Measurements from ENCODE around the gene MYO18A. TPM values are rescaled to one million over a fixed set of nuclear protein-coding genes. Genes with fewer than 3 reads are reported as not detected.
"Not testable (repeated sequence)": the region's sequence is repeated elsewhere in the genome, so short reads cannot be mapped to it uniquely, and the experiment has no call there.

Gene MYO18A
- total RNA-seq, 1 donor from 2014 or later: 36.6 TPM

GRCh38 chr17:29099527-29099926 lies 80.7 kb downstream of the MYO18A start:
- intact Hi-C loops (cut with micrococcal nuclease): no loop called here
- no peak for DNase-seq

GRCh38 chr17:29096094-29096493 lies 84.1 kb downstream of the MYO18A start:
- DNase-seq: no peak
- Mint-ChIP-seq H3K36me3 (ENCODE audit: low read depth) (peaks cover 33% of the 10 kb centered on the region), H3K4me3 (no peak overlapping the region), H3K9me3 (no peaks in the 10 kb centered on the region), H3K27me3 (no peaks in the 10 kb centered on the region), H3K27ac (no peak overlapping the region), H3K4me1 (no peaks in the 10 kb centered on the region)
- intact Hi-C loops (cut with micrococcal nuclease): no loop called here

More at GRCh38 chr17:29099527-29099926, 80.7 kb downstream of the MYO18A start:
- H3K9me3 Mint-ChIP-seq: no peaks in the 10 kb centered on the region
- no peaks in the 10 kb centered on the region for H3K4me1 Mint-ChIP-seq
- H3K36me3 Mint-ChIP-seq (ENCODE audit: low read depth): peaks cover 34% of the 10 kb centered on the region
- H3K27ac Mint-ChIP-seq: peak overlapping the region; percentile 36
- H3K4me3 Mint-ChIP-seq: no peak overlapping the region
- H3K27me3 Mint-ChIP-seq: no peaks in the 10 kb centered on the region

- no peak overlapping the region for H3K4me3 Mint-ChIP-seq
- H3K36me3 Mint-ChIP-seq (ENCODE audit: low read depth): peaks cover 33% of the 10 kb centered on the region
- H3K27ac Mint-ChIP-seq: no peak overlapping the region
- intact Hi-C loops (cut with micrococcal nuclease): no loop called here
- no peak for DNase-seq
- H3K27me3 Mint-ChIP-seq: no peaks in the 10 kb centered on the region
- H3K9me3 Mint-ChIP-seq: no peaks in the 10 kb centered on the region
- H3K4me1 Mint-ChIP-seq: no peaks in the 10 kb centered on the region
Observed at GRCh38 chr17:29095439-29095838, 84.8 kb downstream of the MYO18A start.

GRCh38 chr17:29094101-29094708 lies 86.0 kb downstream of the MYO18A start:
- H3K36me3 Mint-ChIP-seq (ENCODE audit: low read depth): peaks cover 38% of the 10 kb centered on the region
- H3K9me3 Mint-ChIP-seq: no peaks in the 10 kb centered on the region
- no peak overlapping the region for H3K27ac Mint-ChIP-seq
- no peaks in the 10 kb centered on the region for H3K27me3 Mint-ChIP-seq
- no peak overlapping the region for H3K4me3 Mint-ChIP-seq
- no peaks in the 10 kb centered on the region for H3K4me1 Mint-ChIP-seq
- intact Hi-C loops (cut with micrococcal nuclease): no loop called here
- no peak for DNase-seq

GRCh38 chr17:29093090-29093871 lies 86.9 kb downstream of the MYO18A start:
- no peak for DNase-seq
- intact Hi-C loops (cut with micrococcal nuclease): no loop called here
- Mint-ChIP-seq H3K36me3 (ENCODE audit: low read depth) (peaks cover 42% of the 10 kb centered on the region), H3K9me3 (no peaks in the 10 kb centered on the region), H3K27ac (no peak overlapping the region), H3K27me3 (no peaks in the 10 kb centered on the region), H3K4me3 (no peak overlapping the region), H3K4me1 (no peaks in the 10 kb centered on the region)

GRCh38 chr17:29091606-29092289 lies 88.5 kb downstream of the MYO18A start:
- intact Hi-C loops (cut with micrococcal nuclease): no loop called here
- Mint-ChIP-seq H3K27me3 (no peaks in the 10 kb centered on the region), H3K9me3 (no peaks in the 10 kb centered on the region), H3K4me1 (no peaks in the 10 kb centered on the region), H3K4me3 (no peak overlapping the region), H3K27ac (no peak overlapping the region), H3K36me3 (ENCODE audit: low read depth) (peaks cover 39% of the 10 kb centered on the region)
- no peak for DNase-seq

- no peak overlapping the region for H3K27ac Mint-ChIP-seq
- H3K36me3 Mint-ChIP-seq (ENCODE audit: low read depth): peaks cover 40% of the 10 kb centered on the region
- intact Hi-C loops (cut with micrococcal nuclease): no loop called here
- no peak overlapping the region for H3K4me3 Mint-ChIP-seq
- H3K9me3 Mint-ChIP-seq: no peaks in the 10 kb centered on the region
- no peaks in the 10 kb centered on the region for H3K27me3 Mint-ChIP-seq
- no peak for DNase-seq
- no peaks in the 10 kb centered on the region for H3K4me1 Mint-ChIP-seq
Observed at GRCh38 chr17:29090750-29091605, 89.2 kb downstream of the MYO18A start.

- Mint-ChIP-seq H3K27me3 (no peaks in the 10 kb centered on the region), H3K4me1 (no peaks in the 10 kb centered on the region), H3K36me3 (ENCODE audit: low read depth) (peaks cover 41% of the 10 kb centered on the region), H3K4me3 (no peak overlapping the region), H3K27ac (no peak overlapping the region), H3K9me3 (no peaks in the 10 kb centered on the region)
- DNase-seq: no peak
- intact Hi-C loops (cut with micrococcal nuclease): no loop called here
Observed at GRCh38 chr17:29090108-29090507, 90.1 kb downstream of the MYO18A start.

GRCh38 chr17:29089601-29090044 lies 90.6 kb downstream of the MYO18A start:
- Mint-ChIP-seq H3K9me3 (no peaks in the 10 kb centered on the region), H3K27ac (no peak overlapping the region), H3K27me3 (no peaks in the 10 kb centered on the region), H3K36me3 (ENCODE audit: low read depth) (peaks cover 38% of the 10 kb centered on the region), H3K4me3 (no peak overlapping the region), H3K4me1 (no peaks in the 10 kb centered on the region)
- DNase-seq: no peak
- intact Hi-C loops (cut with micrococcal nuclease): no loop called here

- DNase-seq; H3K27ac Mint-ChIP-seq; H3K27me3 Mint-ChIP-seq; intact Hi-C loops (cut with micrococcal nuclease); H3K4me1 Mint-ChIP-seq; H3K9me3 Mint-ChIP-seq; H3K4me3 Mint-ChIP-seq: not testable (repeated sequence)
- H3K36me3 Mint-ChIP-seq (ENCODE audit: low read depth): peaks cover 39% of the 10 kb centered on the region
Observed at GRCh38 chr17:29088782-29089181, 91.4 kb downstream of the MYO18A start.

GRCh38 chr17:29086628-29087332 lies 93.4 kb downstream of the MYO18A start:
- peaks cover 34% of the 10 kb centered on the region for H3K36me3 Mint-ChIP-seq (ENCODE audit: low read depth)
- intact Hi-C loops (cut with micrococcal nuclease): no loop called here
- no peaks in the 10 kb centered on the region for H3K9me3 Mint-ChIP-seq
- H3K27me3 Mint-ChIP-seq: no peaks in the 10 kb centered on the region
- DNase-seq: no peak
- H3K4me3 Mint-ChIP-seq: no peak overlapping the region
- no peak overlapping the region for H3K27ac Mint-ChIP-seq
- no peaks in the 10 kb centered on the region for H3K4me1 Mint-ChIP-seq

GRCh38 chr17:29085223-29085622 lies 95.0 kb downstream of the MYO18A start:
- intact Hi-C loops (cut with micrococcal nuclease): no loop called here
- no peaks in the 10 kb centered on the region for H3K4me1 Mint-ChIP-seq
- H3K27me3 Mint-ChIP-seq: no peaks in the 10 kb centered on the region
- peaks cover 39% of the 10 kb centered on the region for H3K36me3 Mint-ChIP-seq (ENCODE audit: low read depth)
- no peak for DNase-seq
- no peak overlapping the region for H3K27ac Mint-ChIP-seq
- H3K9me3 Mint-ChIP-seq: no peaks in the 10 kb centered on the region
- no peak overlapping the region for H3K4me3 Mint-ChIP-seq

GRCh38 chr17:29084541-29085146 lies 95.6 kb downstream of the MYO18A start:
- H3K36me3 Mint-ChIP-seq (ENCODE audit: low read depth): peaks cover 36% of the 10 kb centered on the region
- H3K27ac Mint-ChIP-seq: no peak overlapping the region
- H3K4me3 Mint-ChIP-seq: no peak overlapping the region
- no peaks in the 10 kb centered on the region for H3K27me3 Mint-ChIP-seq
- no peaks in the 10 kb centered on the region for H3K9me3 Mint-ChIP-seq
- intact Hi-C loops (cut with micrococcal nuclease): no loop called here
- no peaks in the 10 kb centered on the region for H3K4me1 Mint-ChIP-seq
- DNase-seq: no peak

Measured in activated CD4-positive, alpha-beta T cell treated with anti-CD3 and anti-CD28 coated beads, Interleukin-2, amount 10 ng/mL, durations not matched to agents 24 days and 14 days (primary cell).